GM12891 (cell line): ENCODE results near the gene SH3GLB2.

Experiments
- POLR2A ChIP-seq: IDR thresholded peaks from 2 replicates; pipeline ENCODE4 v1.6.1; 2011; ENCODE audit warnings: low read depth, low read length, control low read depth
- POLR2AphosphoS5 ChIP-seq: IDR thresholded peaks from 2 replicates; pipeline ENCODE4 v1.6.1; 2011; ENCODE audit warnings: low read depth, low read length, control low read depth

DNA sequence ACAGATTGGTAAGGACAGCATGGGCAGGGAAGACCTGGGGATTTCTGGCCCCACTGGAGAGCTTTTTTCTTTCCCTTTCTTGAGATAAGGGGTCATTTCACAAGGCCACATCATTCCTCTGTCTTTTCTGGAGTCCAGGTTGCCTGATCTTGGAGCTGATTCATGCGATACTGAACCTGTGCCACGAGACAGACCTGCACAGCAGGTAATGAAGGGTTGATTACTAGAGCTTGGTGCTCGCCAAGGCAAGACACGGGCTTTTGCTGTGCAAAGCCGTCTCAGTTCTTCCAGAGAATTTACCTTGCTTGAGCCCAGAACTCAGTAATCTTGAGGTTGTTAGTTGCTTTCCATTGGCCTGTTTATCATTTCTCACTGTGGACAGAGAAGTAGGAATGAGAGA lies 41.5 kb downstream of the SH3GLB2 start:
- TF ChIP-seq POLR2A (no peak), POLR2AphosphoS5 (no peak)
